ENCODE data around the gene TMEM9.

The TMEM9 gene

DNA sequence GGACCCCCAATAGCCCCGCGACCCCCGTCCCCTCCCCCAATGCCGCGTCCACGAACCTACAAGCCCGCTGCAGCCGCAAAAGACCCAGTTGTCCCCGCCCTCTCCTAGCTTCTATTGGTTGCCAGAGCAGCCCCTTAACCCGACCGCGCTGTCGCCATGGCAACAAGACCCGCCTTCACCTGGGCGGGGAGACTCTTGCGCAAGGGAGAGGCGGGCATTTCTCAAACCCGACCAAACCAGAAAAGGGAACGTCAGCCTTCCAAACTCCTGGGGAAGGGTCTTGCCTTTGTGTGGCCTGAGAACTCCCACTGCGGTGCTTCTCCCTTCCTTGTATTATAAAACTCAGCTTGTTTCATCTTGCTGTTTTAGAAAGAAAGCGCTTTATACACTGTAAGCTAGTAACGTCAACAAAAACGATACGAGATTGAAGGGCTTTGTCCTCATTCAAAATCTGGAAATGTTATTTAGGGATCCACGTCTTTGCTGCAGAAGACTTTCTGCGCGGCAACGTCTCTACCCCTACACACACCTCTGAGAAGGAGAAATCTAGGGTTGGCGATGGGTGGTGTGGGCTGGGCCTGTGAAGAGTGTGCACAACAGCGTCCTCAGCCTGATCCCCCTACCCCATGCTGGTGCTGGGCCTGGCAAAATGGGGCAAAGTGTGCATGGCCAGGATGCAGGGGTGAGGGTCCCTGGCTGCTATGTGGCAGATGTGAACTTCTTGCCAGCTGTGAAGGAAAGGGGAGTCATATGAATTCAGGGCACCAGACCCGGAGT lies at the start of gene TMEM9:
TSS of gene TMEM9 (minus strand) at position 86 of the 777 bp plus-strand sequence. CDS start 551 bp downstream, outside the sequence.
- peak; percentile 96 for DNase-seq

GRCh38 chr1:201198598-201198997 lies 44.3 kb upstream of the TMEM9 start:
- no peak for DNase-seq

- DNase-seq = no peak
Observed at GRCh38 chr1:201194046-201194445, 39.8 kb upstream of the TMEM9 start.

- DNase-seq = no peak
Observed at GRCh38 chr1:201192261-201192788, 38.1 kb upstream of the TMEM9 start.

GRCh38 chr1:201191653-201192260 lies 37.5 kb upstream of the TMEM9 start:
- no peak for DNase-seq

GRCh38 chr1:201190624-201191051 lies 36.4 kb upstream of the TMEM9 start, which contains the start of gene IGFN1:
Gene IGFN1, plus strand, starts transcription at chr1:201190824. Its CDS starts 2,470 bp downstream, at chr1:201193294.
- DNase-seq = no peak

DNA sequence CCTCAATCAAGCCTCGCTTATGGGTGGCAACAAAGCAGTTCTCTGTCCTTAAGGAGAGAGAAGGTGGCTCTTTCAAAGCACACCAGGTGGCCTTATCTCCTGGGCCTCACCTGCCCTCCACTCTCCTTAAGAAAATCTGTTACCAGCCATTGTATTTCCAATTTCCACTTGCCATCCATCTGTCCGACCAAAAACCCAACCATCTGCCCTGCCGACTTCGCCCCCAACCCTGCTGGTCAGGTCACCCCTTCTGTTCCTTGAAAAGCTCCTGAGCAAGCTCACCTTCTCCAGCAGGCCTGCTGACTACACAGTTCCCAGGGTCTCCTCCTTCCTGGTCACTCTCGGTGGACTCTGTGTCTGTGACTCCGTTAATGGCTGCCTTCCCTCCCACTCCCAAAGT lies 35.7 kb upstream of the TMEM9 start:
- no peak for DNase-seq

- no peak for DNase-seq
Observed at GRCh38 chr1:201189085-201189484, 34.8 kb upstream of the TMEM9 start.

- DNase-seq = no peak
Observed at GRCh38 chr1:201186192-201186591, 31.9 kb upstream of the TMEM9 start.

GRCh38 chr1:201185527-201186128 lies 31.4 kb upstream of the TMEM9 start:
- DNase-seq = no peak

DNA sequence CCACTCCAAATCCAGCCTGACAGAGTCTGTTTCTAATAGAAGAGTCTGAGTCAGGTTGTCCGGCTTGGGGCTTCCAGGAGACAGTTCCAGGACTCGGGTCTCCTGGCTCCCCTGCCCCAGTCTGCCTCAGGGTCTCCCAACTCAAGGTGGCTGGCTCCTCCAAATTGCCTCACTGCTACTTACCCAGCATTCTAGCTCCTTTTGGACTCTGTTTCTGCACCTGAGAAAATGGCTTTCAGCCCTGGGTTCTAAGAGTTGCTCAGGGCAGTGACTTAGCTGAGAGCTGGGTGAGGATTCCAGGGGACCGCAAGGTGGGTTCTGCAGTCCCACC lies 30.8 kb upstream of the TMEM9 start:
- no peak for DNase-seq

DNA sequence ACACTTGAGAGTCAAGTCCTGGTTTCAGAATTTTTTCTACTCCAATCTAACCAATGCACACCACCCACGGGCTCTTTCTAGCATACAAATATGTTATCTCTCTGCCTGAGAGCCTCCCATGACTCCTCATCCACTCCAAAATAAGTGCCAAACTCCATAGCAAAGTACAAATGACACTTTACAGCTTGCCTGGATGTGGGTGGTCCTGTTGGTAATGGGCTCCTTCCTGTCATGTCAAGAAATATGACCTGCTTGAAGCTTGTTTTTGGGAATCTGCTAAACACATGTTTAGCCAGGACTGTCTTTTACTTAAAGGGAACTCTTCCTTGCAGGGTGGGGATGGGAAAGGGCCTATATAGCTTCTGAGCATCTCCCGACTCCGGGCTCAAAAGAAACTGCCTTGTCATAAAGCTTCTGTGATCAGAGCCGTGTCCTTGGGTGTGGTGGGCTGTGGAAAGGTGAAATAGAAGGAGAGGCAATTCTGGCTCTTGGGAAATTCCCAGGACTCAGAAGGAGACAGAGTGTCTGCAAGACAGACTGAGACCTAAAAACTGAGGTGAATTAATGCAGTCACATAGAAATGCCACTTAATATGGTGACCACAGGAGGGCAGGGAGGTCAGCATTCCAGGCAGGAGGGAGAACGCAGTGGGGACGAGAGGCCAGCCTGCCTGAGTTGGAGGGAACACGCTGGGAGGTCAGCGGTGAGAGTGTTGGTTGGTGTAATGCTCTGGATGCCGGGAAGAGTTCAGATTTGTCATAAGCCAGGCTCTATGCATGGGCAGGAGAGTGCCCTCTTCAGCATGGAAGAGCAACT lies 30.2 kb upstream of the TMEM9 start:
- no peak for DNase-seq

DNA sequence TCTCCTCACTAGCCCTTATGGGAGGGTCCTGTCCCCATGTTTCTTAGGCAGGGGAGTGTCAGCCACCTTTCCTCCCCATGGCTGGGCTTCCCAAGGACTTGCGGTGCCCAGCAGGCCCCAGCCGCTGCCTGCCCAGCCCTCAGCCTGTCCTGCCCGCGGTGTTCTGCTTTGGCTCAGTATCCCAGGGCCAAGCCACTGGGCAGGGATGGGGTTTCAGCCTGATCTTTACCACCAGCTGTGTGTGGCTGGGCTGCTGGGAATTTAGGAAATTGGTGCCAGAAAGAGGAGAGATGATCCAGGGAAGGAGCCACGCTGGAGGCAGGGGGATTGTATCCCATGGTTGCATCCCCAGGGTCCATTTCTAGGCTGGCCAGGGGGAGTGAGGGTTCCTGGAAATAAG lies 29.5 kb upstream of the TMEM9 start:
- DNase-seq = no peak

DNA sequence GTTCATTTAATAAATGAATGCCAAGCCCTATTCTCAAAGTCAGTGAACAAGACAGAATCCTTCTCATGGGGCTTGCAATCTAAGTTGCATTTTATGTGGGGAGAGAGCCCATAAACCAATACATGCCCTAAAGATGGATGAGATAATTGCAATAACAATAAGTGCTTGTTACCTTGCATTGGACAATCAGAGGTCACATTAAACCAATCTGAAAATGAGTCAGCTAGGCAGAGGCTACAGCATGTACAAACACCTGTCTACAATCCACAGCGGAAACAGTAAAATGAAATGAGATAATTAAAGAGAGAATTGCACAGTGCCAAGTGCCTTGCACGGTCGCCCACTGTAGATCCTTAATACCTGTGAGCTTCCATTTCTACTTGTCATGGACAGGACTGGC lies 28.9 kb upstream of the TMEM9 start:
- no peak for DNase-seq

- no peak for DNase-seq
Observed at GRCh38 chr1:201181726-201182125, 27.5 kb upstream of the TMEM9 start.

DNA sequence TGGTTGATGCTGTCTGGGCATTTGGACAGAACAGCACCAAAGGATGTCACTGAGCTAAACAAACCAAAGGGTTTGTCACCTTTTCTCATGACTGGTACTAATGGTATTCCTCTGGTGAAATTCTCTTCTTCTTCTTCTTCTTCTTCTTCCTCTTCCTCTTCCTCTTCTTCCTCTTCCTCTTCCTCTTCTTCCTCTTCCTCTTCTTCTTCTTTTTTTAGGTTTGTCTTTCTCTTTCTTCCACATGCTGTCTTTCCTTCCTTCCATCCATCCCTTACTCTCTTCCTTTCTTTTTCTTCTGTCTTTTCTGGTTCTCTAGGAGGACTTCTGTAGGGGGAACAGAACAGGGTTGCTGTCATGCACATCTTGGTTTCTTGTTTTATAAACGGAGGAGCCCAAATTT lies 27.0 kb upstream of the TMEM9 start:
- no peak for DNase-seq

GRCh38 chr1:201180901-201181300 lies 26.6 kb upstream of the TMEM9 start:
- no peak for DNase-seq

GRCh38 chr1:201180141-201180540 lies 25.9 kb upstream of the TMEM9 start:
- no peak for DNase-seq

DNA sequence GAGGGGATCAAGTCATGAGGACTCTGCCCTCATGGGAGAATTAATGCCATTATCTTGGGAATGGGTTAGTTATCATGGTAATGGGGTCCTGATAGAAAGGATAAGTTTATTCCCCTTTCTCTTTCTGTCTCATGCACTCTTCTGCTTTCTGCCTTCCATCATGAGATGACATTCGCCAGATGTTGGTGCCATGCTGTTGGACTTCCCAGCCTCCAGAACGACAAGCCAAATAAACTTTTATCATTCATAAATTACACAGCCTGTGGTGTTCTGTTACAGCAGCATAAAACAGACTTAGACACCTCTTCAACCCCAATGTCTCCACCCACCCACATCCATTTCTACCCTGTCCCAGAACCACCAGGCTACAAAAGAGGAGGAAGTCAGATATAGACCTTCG lies 24.4 kb upstream of the TMEM9 start:
- no peak for DNase-seq

- DNase-seq = no peak
Observed at GRCh38 chr1:201176940-201177339, 22.7 kb upstream of the TMEM9 start.

DNA sequence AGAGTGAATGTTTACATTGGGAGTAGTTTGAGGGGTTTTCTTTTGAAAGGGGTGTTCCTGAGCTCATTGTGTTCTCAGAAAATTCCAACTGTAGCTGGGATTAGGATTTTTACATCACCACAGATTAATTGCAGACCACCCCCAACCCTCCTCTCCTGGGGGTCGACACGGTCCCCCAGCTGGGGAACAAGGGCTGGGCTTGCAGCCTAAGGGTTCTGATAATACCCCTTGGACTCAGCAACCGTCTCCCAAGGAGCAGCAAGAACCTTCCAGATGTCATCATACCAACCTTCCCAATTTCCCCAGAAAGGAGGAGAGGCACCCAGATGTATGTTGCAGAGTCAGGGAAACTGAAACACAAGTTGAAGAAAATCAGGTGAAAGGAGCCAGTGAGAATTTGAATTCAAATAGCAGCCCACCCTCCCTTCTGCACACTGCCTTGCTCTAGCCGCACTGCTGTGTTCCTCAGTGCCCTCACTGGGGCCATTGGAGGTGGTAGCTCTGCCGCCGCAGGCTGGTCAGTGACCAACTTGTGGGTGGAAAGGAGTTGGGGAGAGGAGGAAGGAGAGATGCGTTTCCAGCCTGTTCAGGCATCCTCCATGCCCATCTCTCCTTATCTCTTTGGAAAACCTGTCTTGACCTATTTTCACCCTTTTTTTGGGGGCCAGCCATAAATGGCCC lies 21.7 kb upstream of the TMEM9 start:
- DNase-seq = no peak

DNA sequence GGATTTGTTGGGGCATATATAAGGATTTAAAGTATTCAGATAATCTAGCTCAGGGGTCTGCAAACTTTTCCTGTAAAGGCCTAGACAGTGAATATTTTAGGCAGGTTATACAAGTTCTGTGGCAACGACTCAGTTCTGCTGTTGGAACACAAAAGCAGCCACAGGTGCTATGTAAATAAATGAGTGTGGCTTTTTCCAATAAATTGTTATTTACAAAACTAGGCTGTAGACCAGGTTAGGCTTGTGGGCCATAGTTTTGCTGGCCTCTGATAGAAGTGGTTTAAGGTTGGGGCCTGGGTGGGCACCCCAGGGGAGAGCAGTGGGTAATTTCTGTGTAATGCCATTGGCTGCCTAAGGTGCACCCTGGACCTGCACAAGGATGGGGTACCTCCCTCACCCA lies 19.5 kb upstream of the TMEM9 start:
- DNase-seq = no peak
